HCT116 (cell line): ENCODE results near the gene PBX1.

ENCODE experiments used
- ATF3 ChIP-seq: IDR thresholded peaks from 2 replicates; pipeline ENCODE4 v1.6.1; 2012
- CTCF ChIP-seq, 3 experiments: fragments of 200-600 bp in 1 of 3; sonication (generic) in 1 of 3; IDR thresholded peaks in 2 of 3; conservative IDR thresholded peaks in 1 of 3; 2 replicates each; pipeline ENCODE4 v1.5.1; 2012 to 2017; ENCODE audit warnings: low read depth in 2 of 3, low read length in 2 of 3, antibody characterized with exemption in 1 of 3, borderline replicate concordance in 1 of 3, control low read depth in 1 of 3, mild to moderate bottlenecking in 1 of 3, mixed read lengths in 1 of 3, mixed run types in 1 of 3, moderate library complexity in 1 of 3; ENCODE audit not compliant: insufficient read depth in 1 of 3
- EZH2 ChIP-seq: fragments of 200-600 bp; sonication (generic); IDR thresholded peaks from 2 replicates; pipeline ENCODE4 v1.6.1; 2017; ENCODE audit warnings: antibody characterized with exemption, mixed run types
- EZH2phosphoT487 ChIP-seq: fragments of 200-600 bp; IDR thresholded peaks from 2 replicates; pipeline ENCODE4 v1.6.1; 2018; ENCODE audit warnings: antibody characterized with exemption, borderline replicate concordance
- FOSL1 ChIP-seq: IDR thresholded peaks from 2 replicates; pipeline ENCODE4 v1.6.1; 2012; ENCODE audit warnings: low read depth
- JUND ChIP-seq: IDR thresholded peaks from 2 replicates; pipeline ENCODE4 v1.6.1; 2012
- POLR2A ChIP-seq: IDR thresholded peaks from 2 replicates; pipeline ENCODE4 v1.7.0; 2011; ENCODE audit warnings: borderline replicate concordance; ENCODE audit not compliant: insufficient read depth, insufficient read length; ENCODE audit errors: extremely low read depth
- POLR2AphosphoS5 ChIP-seq: IDR thresholded peaks from 2 replicates; pipeline ENCODE4 v1.6.1; 2011; ENCODE audit warnings: mild to moderate bottlenecking, low read depth, low read length, moderate library complexity
- REST ChIP-seq: IDR thresholded peaks from 2 replicates; pipeline ENCODE4 v1.6.1; 2012; ENCODE audit warnings: low read depth
- SP1 ChIP-seq: IDR thresholded peaks from 2 replicates; pipeline ENCODE4 v1.6.1; 2012; ENCODE audit warnings: low read depth
- SRF ChIP-seq: IDR thresholded peaks from 2 replicates; pipeline ENCODE4 v1.6.1; 2012; ENCODE audit warnings: low read depth
- TCF7L2 ChIP-seq: IDR thresholded peaks from 2 replicates; pipeline ENCODE4 v1.7.0; 2011; ENCODE audit warnings: borderline replicate concordance, inconsistent platforms; ENCODE audit not compliant: insufficient read depth, insufficient read length; ENCODE audit errors: extremely low read depth
- ZNF274 ChIP-seq: fragments of 200-500 bp; sonication (Bioruptor generic); IDR thresholded peaks from 2 replicates; pipeline ENCODE4 v1.6.1; 2014; ENCODE audit warnings: mild to moderate bottlenecking, low read depth, low read length, inconsistent platforms

- TF ChIP-seq POLR2A: no peak
- TF ChIP-seq CTCF (IDR thresholded peaks at IDR 0.05 in 2 of 3, conservative IDR thresholded peaks at IDR 0.05 in 1 of 3; ENCODE audit: borderline replicate concordance in 1 of 3, insufficient read depth in 1 of 3, low read depth in 2 of 3, low read length in 2 of 3): no peak
- TF ChIP-seq FOSL1: no peak
- no peak for TF ChIP-seq REST
- TF ChIP-seq EZH2phosphoT487: no peak
- no peak for TF ChIP-seq SRF
- no peak for TF ChIP-seq JUND
- TF ChIP-seq ATF3: no peak
- no peak for TF ChIP-seq EZH2
- no peak for TF ChIP-seq POLR2AphosphoS5
- no peak for TF ChIP-seq SP1
- TF ChIP-seq ZNF274: no peak
- TF ChIP-seq TCF7L2: no peak
Observed at GRCh38 chr1:164759144-164759920, 200.3 kb downstream of the PBX1 start.
